NCI-H2196 (cell line): ENCODE results near the gene UAP1L1.

ENCODE experiments used
- DNase-seq: peaks from one replicate; lab custom pipeline; 2025; ENCODE audit not compliant: unreplicated experiment; lab: John Stamatoyannopoulos, UW

UAP1L1 gene

GRCh38 chr9:137128158-137128861 is 51.0 kb downstream of the UAP1L1 start:
- DNase-seq, result no peak

DNA sequence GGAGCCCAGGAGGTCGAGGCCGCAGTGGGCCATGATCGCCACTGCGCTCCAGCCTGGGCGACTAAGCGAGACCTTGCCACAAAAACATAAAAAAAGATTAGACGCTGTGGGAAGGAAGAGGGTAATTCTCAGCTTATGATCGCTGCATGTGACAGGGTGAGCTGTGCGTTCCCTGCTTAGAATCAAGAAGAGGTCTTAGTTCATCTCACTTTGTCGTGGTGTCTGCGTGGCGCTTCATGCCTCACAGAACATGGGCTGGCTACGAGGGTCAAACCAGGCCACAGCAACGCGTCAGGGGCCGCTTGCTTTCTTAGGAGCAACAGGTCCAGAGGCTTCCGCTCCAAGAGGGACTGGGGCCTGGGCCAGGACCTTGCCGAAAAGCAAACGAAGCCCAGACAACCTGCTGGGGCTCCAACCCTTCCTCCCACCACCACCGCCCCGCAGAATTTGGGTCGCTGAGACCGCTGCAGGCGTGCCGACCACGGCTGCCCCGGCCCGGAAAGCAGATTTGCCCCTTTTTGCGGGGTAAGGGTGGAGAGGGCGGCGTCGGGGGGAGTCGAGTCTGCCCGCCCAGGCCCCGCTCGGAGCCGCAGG is 51.6 kb downstream of the UAP1L1 start:
- no peak for DNase-seq

GRCh38 chr9:137129456-137130175 is 52.3 kb downstream of the UAP1L1 start:
- DNase-seq, result peak; percentile 97

GRCh38 chr9:137130176-137130755 is 52.9 kb downstream of the UAP1L1 start:
- DNase-seq, result no peak
